Measurements from ENCODE around the gene DPRX. TPM values are rescaled to one million over a fixed set of nuclear protein-coding genes. Genes with fewer than 3 reads are reported as not detected.
A peak's percentile ranks its signal among the peaks of the same experiment; 100 is the strongest.

DPRX gene
- total and polyA plus RNA-seq, 2 of the 13 experiments (the other 11 are each of a cell fraction or from before 2014, with no cell fraction given) = not detected

GRCh38 chr19:53621885-53622740 lies 9.7 kb upstream of the DPRX start (continued):
- TF ChIP-seq ZBTB38 (CRISPR knock-in tag; IDR thresholded peaks at IDR 0.05) (0 out of 2 replicates have a peak, but pooled peaks have one; percentile 21), GABPB1 (CRISPR knock-in tag; IDR thresholded peaks at IDR 0.05) (peak; percentile 47; the same call in 1 of the 2 replicates), IRF2 (CRISPR knock-in tag; IDR thresholded peaks at IDR 0.05) (no peak), PBX3 (CRISPR knock-in tag; IDR thresholded peaks at IDR 0.05; ENCODE audit: borderline replicate concordance) (no peak), ZNF775 (CRISPR knock-in tag; IDR thresholded peaks at IDR 0.05; ENCODE audit: borderline replicate concordance) (no peak), ZNF382 (CRISPR knock-in tag; IDR thresholded peaks at IDR 0.05; ENCODE audit: borderline replicate concordance) (no peak)
- TF ChIP-seq, protein P1, sequence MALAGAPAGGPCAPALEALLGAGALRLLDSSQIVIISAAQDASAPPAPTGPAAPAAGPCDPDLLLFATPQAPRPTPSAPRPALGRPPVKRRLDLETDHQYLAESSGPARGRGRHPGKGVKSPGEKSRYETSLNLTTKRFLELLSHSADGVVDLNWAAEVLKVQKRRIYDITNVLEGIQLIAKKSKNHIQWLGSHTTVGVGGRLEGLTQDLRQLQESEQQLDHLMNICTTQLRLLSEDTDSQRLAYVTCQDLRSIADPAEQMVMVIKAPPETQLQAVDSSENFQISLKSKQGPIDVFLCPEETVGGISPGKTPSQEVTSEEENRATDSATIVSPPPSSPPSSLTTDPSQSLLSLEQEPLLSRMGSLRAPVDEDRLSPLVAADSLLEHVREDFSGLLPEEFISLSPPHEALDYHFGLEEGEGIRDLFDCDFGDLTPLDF (CRISPR knock-in tag; IDR thresholded peaks at IDR 0.05) = no peak
- TF ChIP-seq, protein P2, sequence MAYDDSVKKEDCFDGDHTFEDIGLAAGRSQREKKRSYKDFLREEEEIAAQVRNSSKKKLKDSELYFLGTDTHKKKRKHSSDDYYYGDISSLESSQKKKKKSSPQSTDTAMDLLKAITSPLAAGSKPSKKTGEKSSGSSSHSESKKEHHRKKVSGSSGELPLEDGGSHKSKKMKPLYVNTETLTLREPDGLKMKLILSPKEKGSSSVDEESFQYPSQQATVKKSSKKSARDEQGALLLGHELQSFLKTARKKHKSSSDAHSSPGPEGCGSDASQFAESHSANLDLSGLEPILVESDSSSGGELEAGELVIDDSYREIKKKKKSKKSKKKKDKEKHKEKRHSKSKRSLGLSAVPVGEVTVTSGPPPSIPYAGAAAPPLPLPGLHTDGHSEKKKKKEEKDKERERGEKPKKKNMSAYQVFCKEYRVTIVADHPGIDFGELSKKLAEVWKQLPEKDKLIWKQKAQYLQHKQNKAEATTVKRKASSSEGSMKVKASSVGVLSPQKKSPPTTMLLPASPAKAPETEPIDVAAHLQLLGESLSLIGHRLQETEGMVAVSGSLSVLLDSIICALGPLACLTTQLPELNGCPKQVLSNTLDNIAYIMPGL (CRISPR knock-in tag; IDR thresholded peaks at IDR 0.05; ENCODE audit: borderline replicate concordance in 1 of 2, low read depth in 1 of 2) = no peak
- TF ChIP-seq, protein P3, sequence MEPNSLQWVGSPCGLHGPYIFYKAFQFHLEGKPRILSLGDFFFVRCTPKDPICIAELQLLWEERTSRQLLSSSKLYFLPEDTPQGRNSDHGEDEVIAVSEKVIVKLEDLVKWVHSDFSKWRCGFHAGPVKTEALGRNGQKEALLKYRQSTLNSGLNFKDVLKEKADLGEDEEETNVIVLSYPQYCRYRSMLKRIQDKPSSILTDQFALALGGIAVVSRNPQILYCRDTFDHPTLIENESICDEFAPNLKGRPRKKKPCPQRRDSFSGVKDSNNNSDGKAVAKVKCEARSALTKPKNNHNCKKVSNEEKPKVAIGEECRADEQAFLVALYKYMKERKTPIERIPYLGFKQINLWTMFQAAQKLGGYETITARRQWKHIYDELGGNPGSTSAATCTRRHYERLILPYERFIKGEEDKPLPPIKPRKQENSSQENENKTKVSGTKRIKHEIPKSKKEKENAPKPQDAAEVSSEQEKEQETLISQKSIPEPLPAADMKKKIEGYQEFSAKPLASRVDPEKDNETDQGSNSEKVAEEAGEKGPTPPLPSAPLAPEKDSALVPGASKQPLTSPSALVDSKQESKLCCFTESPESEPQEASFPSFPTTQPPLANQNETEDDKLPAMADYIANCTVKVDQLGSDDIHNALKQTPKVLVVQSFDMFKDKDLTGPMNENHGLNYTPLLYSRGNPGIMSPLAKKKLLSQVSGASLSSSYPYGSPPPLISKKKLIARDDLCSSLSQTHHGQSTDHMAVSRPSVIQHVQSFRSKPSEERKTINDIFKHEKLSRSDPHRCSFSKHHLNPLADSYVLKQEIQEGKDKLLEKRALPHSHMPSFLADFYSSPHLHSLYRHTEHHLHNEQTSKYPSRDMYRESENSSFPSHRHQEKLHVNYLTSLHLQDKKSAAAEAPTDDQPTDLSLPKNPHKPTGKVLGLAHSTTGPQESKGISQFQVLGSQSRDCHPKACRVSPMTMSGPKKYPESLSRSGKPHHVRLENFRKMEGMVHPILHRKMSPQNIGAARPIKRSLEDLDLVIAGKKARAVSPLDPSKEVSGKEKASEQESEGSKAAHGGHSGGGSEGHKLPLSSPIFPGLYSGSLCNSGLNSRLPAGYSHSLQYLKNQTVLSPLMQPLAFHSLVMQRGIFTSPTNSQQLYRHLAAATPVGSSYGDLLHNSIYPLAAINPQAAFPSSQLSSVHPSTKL (CRISPR knock-in tag; IDR thresholded peaks at IDR 0.05) = peak; percentile 22; the same call in 1 of the 2 replicates
